ENCODE data around the gene PPP2R3B. TPM values are rescaled to one million over a fixed set of nuclear protein-coding genes. Genes with fewer than 3 reads are reported as not detected.
A peak's percentile ranks its signal among the peaks of the same experiment; 100 is the strongest.

The PPP2R3B gene
- total RNA-seq, 1 donor = 9.1 TPM

GRCh38 chrX:316351-317325 lies 70.1 kb downstream of the PPP2R3B start:
- no peak for DNase-seq (ENCODE audit: low read depth)
- peak overlapping the region; percentile 23 for H3K4me3 ChIP-seq (ENCODE audit: low read depth, low read length)
- no peak for TF ChIP-seq CTCF (IDR thresholded peaks at IDR 0.05; ENCODE audit: insufficient read depth, low read depth, low read length)

GRCh38 chrX:314781-315595 lies 71.7 kb downstream of the PPP2R3B start:
- H3K4me3 ChIP-seq (ENCODE audit: low read depth, low read length) = no peak overlapping the region
- DNase-seq (ENCODE audit: low read depth) = no peak
- no peak for TF ChIP-seq CTCF (IDR thresholded peaks at IDR 0.05; ENCODE audit: insufficient read depth, low read depth, low read length)

- H3K4me3 ChIP-seq (ENCODE audit: low read depth, low read length) = no peak overlapping the region
- TF ChIP-seq CTCF (IDR thresholded peaks at IDR 0.05; ENCODE audit: insufficient read depth, low read depth, low read length) = no peak
- no peak for DNase-seq (ENCODE audit: low read depth)
Observed at GRCh38 chrX:314049-314448, 72.7 kb downstream of the PPP2R3B start.

GRCh38 chrX:313546-313945 lies 73.2 kb downstream of the PPP2R3B start:
- TF ChIP-seq CTCF (IDR thresholded peaks at IDR 0.05; ENCODE audit: insufficient read depth, low read depth, low read length) = no peak
- no peak overlapping the region for H3K4me3 ChIP-seq (ENCODE audit: low read depth, low read length)
- DNase-seq (ENCODE audit: low read depth) = no peak

- no peak for TF ChIP-seq CTCF (IDR thresholded peaks at IDR 0.05; ENCODE audit: insufficient read depth, low read depth, low read length)
- H3K4me3 ChIP-seq (ENCODE audit: low read depth, low read length) = no peak overlapping the region
- no peak for DNase-seq (ENCODE audit: low read depth)
Observed at GRCh38 chrX:312621-313331, 73.9 kb downstream of the PPP2R3B start.

Data from fibroblast of villous mesenchyme (primary cell).